Renal cortical epithelial cell (primary cell): Measurements from ENCODE around the gene SERPINF2. TPM values are rescaled to one million over a fixed set of nuclear protein-coding genes. Genes with fewer than 3 reads are reported as not detected.
"Not testable (repeated sequence)": the region's sequence is repeated elsewhere in the genome, so short reads cannot be mapped to it uniquely, and the experiment has no call there.

Experiments
- DNase-seq: peaks from one replicate; pipeline ENCODE4 v3.0.0-alpha.2; 2011; ENCODE audit warnings: low read depth
- total RNA-seq: library from RNA; depleted of rRNA; stranded (reverse); fragments of >200 nt; gene quantifications from 2 replicates; pipeline ENCODE4 v1.2.3, GENCODE V29; 2014

SERPINF2 gene
- total RNA-seq, 1 donor from 2014 or later: 9.6 TPM

DNA sequence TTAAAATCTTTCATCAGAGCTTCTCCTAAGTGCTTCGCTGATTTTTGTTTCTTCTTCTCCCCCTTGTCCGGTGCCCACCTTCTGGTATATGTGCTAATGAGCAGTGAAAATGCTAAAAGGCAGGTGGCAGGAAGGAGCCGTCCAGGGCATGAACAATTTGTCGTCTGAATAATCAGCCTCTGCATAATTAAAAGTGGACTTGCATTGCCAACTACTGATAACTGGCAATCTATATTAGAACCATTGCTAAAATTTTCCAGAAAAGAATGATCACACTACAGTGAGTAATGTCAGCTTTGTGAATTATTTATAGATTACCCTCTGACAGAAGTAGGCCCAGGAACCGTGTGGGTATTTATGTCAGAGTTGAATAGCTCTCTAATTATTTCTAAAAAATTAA lies 47.3 kb downstream of the SERPINF2 start:
- DNase-seq: no peak

DNA sequence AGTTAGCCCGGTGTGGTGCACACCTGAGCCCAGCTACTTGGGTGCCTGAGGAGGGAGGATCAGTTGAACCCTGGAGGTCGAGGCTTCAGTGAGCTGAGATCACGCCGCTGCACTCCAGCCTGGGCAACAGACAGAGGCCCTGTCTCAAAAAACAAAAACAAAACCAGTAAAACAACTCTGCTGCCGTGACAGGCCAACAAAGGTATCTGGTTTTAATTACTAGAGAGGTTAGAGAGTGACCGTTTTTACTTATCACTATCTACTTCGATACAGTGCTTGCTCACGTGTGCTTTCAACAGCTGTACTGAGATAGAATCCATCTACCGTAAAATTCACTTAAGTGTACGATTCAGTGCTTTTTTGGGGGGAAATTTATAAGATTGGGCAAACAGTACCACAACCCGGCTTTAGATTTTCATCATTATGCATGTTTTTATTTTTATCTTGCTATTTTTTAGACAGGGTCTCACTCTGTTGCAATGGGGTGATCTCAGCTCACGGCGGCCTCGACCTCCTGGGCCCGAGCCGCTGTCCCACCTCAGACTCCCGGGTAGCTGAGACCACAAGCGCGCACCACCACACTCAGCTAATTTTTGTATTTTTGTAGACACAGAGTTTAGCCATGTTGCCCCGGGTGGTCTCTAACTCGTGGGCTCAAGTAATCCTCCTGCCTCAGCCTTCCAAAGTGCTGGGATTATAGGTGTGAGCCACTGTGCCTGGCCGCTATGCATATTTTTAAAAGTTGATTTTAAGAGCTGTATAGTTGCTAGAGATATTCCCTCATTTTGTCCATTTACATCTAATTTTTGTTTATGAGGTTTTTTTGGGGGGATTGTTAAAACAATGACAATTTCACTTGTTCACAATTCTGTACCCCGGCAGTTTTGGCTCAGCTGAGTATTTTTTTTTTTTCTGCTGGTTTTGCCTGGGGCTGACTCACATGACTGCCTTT lies 50.1 kb downstream of the SERPINF2 start:
- DNase-seq: no peak

DNA sequence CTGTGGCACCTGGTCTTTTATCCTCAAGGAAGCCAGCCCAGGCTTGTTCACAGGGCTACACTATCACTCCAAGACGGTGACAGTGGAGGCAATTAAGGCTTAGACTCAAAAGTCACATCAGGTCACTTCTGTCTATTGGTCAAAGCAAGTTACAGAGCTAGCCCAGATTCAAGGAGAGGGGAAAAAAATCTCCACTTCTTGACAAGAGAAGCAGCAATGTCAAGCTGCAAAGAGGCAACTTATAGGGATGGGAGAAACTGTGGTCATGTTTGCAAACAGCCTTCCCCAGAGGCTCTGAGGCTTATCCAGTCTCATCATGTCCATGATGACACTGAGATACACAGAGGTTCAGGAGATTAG lies 50.8 kb downstream of the SERPINF2 start:
- peak; percentile 41 for DNase-seq

DNA sequence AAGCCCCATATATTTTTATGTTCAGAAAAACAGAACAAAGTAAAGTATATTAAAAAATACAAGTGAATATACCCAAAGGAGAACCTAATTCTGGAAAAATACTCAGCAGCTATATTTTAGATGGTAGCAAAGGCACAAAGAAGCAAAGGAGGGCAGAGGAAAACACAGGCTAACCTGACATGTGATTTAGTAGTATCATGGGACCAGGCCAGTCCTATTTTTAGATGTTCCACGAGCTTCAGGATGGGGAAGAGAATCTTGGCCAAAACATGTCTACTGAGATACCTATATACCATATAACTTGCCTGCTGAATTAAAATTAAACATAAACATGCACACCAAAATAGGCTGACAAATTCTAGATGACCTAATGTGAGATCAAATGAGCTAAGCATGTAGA lies 54.1 kb downstream of the SERPINF2 start:
- no peak for DNase-seq

DNA sequence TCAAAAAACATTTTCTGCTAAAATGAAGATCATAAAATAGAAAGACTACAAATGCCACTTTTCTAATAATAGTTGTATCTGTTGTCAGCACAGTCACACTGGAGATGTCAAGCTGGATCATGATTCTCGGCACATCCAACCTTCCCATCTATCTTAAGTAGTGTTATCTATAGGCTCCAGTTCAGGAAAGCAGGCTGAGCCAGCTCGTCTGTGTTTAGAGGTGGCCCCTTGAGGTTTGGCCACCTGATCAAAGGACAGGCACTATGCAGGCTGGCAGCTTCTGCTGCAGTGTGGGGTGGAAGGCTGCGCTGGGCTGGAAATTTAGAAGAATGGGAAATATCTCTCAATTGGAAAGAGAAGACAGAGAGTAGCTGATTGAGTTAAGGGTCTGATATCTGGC lies 54.7 kb downstream of the SERPINF2 start:
- no peak for DNase-seq

DNA sequence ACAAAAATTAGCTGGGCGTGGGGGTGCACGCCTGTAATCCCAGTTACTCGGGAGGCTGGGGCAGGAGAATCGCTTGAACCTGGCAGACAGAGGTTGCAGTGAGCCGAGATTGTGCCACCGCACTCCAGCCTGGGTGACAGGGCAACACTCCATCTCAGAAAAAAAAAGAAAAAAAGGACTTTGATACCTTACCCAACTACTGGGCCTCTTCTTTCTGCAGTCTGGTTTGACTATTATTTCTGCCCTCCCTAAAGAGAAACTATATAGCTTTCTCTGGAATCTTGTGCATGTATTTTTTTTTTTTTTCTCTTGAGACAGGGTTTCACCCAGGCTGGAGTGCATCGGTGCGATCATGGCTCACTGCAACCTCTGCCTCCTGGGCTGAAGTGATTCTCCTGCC lies 55.2 kb downstream of the SERPINF2 start:
- DNase-seq: not testable (repeated sequence)

DNA sequence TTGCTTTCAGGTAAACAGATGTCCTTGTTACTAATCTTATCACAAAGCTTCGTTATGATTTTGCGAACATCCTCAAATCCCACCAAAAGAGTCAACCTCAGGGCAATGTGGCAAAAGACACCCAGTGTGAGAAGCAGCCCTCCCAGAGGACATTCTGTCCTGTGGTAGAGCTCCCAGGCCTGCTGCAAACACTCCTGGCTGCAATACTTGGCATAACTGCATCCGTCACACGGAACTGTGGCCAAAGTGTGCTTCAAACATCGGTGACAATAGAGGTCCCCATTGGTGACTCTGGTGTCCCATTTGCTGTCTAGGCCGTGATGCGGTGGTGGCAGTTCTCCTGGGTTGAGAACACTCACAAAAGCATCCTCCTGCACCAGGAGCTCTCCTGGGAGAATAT lies 57.6 kb downstream of the SERPINF2 start:
- DNase-seq: no peak

DNA sequence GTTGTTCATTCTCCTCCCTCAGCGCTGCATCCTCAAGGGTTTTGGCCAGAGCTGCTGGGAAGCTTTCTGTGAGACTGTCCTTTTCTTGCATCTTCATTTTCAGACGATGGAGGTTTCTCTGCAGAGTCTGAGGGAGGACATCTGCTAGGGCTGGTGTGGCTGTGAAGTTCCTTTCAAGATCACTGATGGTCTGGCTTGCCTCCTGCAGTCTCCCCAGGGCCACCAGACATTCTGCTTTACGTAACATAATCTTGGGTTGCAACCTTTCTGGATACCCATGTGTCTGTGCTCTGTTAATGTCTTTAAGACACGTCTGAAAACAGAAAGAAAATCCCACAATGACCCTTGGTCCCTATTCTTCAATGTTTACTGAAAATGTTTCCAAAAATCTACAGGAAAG lies 58.0 kb downstream of the SERPINF2 start:
- no peak for DNase-seq

DNA sequence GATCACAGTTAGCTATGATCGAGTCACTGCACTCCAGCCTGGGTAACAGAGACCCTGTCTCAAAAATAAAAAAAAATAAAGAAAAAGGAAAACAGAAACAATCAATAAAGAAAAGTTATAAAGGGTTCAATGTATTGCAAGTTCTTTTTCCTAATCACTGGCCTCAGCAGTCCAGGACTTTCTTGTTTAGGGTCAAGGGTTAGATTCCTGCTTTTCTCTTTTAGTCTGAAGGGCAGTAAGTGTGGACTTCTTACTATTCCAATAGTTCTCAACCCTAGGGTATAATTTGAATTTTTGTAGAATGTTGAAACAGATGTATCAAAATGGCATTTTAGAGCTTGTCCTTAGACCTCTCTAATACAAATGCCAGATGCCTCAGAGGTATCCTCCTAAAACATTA lies 59.8 kb downstream of the SERPINF2 start:
- DNase-seq: no peak

DNA sequence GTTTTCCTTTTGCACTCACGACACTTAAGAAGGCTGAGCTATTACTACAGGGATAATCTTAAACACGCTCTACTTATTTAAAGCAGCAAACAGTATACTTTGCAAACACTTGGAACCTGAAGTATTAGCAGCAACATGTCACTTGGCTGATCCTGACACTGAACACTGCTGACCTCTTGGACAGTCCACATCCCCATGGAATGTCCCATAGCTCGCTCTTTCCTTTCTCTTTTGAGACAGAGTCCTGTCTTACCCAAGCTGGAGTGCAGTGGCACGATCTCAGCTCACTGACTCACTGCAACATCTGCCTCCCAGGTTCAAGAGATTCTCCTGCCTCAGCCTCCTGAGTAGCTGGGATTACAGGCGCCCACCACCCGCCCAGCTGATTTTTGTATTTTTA lies 60.6 kb downstream of the SERPINF2 start:
- DNase-seq: no peak

Other genes starting within 250 kb of the SERPINF2 start
- 26.5 and 42.2 TPM in 2 replicates for gene INPP5K, start 226.3 kb upstream of the SERPINF2 start, total RNA-seq
- gene PITPNA, start 180.1 kb upstream of the SERPINF2 start, total RNA-seq: 12.2 and 28.3 TPM in 2 replicates
- gene SLC43A2, start 114.0 kb upstream of the SERPINF2 start, total RNA-seq: 8.9 and 33.1 TPM in 2 replicates
- 0.55 and 1.6 TPM in 2 replicates for gene SCARF1, start 97.1 kb upstream of the SERPINF2 start, total RNA-seq
- 4.9 and 19.8 TPM in 2 replicates for gene RILP, start 93.0 kb upstream of the SERPINF2 start, total RNA-seq
- gene PRPF8, start 58.0 kb upstream of the SERPINF2 start, total RNA-seq: 55.7 and 166 TPM in 2 replicates
- gene TLCD2, start 32.5 kb upstream of the SERPINF2 start, total RNA-seq: 6.6 and 7.5 TPM in 2 replicates
- gene WDR81, start 18.2 kb upstream of the SERPINF2 start, total RNA-seq: 29.2 and 42.6 TPM in 2 replicates
- 0.70 and 4.9 TPM in 2 replicates for gene SERPINF1, start 19.2 kb downstream of the SERPINF2 start, total RNA-seq
- 10.1 and 12.1 TPM in 2 replicates for gene SMYD4, start 87.0 kb downstream of the SERPINF2 start, total RNA-seq
- 26.6 and 59.5 TPM in 2 replicates for gene RPA1, start 87.1 kb downstream of the SERPINF2 start, total RNA-seq